PFSK-1 (cell line): ENCODE measurements around the gene GAGE12J.

Experiments used
- FOXP2 ChIP-seq: optimal IDR thresholded peaks from 2 replicates; pipeline ENCODE3; 2011; ENCODE audit warnings: borderline replicate concordance, control low read depth, inconsistent platforms; ENCODE audit not compliant: insufficient read depth; ENCODE audit errors: extremely low read length, extremely low read depth
- POLR2AphosphoS5 ChIP-seq: IDR thresholded peaks from 2 replicates; pipeline ENCODE4 v1.6.1; 2012; ENCODE audit warnings: low read depth, mild to moderate bottlenecking, control low read depth, low read length, moderate library complexity
- SIN3A ChIP-seq: IDR thresholded peaks from 2 replicates; pipeline ENCODE4 v1.6.1; 2012; ENCODE audit warnings: mild to moderate bottlenecking, low read length, moderate library complexity, borderline replicate concordance; ENCODE audit not compliant: insufficient read depth
- TAF1 ChIP-seq: IDR thresholded peaks from 2 replicates; pipeline ENCODE4 v1.6.1; 2012; ENCODE audit warnings: low read length, control low read depth, borderline replicate concordance; ENCODE audit not compliant: insufficient read depth
- TF ChIP-seq, protein P1 (sequence below), 2 experiments: IDR thresholded peaks; 2 replicates each; pipeline versions ENCODE4 v1.6.1 to v1.8.0; 2011 to 2012; ENCODE audit warnings: low read depth in 2 of 2, low read length in 2 of 2, control low read depth in 1 of 2, inconsistent platforms in 1 of 2, mild to moderate bottlenecking in 1 of 2, moderate library complexity in 1 of 2; ENCODE audit not compliant: insufficient read depth in 1 of 2

GAGE12J gene

DNA sequence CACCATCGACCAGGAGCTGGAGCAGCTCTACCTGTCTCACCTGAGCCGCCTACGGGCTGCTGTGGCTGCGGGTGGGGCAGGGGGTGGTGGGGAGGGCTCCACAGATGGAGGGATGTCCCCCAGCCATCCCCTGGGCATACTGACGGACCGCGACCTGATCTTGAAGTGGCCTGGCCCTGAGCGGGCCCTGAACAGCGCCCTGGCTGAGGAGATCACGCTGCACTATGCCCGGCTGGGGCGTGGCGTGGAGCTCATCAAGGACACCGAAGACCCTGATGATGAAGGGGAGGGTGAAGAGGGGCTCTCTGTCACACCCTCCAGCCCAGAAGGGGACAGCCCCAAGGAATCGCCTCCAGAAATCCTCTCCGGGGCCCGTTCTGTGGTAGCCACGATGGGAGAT is 35.7 kb upstream of the GAGE12J start:
- TF ChIP-seq TAF1 (no peak), SIN3A (no peak), POLR2AphosphoS5 (no peak), FOXP2 (no peak)
- TF ChIP-seq, protein P1, sequence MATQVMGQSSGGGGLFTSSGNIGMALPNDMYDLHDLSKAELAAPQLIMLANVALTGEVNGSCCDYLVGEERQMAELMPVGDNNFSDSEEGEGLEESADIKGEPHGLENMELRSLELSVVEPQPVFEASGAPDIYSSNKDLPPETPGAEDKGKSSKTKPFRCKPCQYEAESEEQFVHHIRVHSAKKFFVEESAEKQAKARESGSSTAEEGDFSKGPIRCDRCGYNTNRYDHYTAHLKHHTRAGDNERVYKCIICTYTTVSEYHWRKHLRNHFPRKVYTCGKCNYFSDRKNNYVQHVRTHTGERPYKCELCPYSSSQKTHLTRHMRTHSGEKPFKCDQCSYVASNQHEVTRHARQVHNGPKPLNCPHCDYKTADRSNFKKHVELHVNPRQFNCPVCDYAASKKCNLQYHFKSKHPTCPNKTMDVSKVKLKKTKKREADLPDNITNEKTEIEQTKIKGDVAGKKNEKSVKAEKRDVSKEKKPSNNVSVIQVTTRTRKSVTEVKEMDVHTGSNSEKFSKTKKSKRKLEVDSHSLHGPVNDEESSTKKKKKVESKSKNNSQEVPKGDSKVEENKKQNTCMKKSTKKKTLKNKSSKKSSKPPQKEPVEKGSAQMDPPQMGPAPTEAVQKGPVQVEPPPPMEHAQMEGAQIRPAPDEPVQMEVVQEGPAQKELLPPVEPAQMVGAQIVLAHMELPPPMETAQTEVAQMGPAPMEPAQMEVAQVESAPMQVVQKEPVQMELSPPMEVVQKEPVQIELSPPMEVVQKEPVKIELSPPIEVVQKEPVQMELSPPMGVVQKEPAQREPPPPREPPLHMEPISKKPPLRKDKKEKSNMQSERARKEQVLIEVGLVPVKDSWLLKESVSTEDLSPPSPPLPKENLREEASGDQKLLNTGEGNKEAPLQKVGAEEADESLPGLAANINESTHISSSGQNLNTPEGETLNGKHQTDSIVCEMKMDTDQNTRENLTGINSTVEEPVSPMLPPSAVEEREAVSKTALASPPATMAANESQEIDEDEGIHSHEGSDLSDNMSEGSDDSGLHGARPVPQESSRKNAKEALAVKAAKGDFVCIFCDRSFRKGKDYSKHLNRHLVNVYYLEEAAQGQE (IDR thresholded peaks at IDR 0.05; ENCODE audit: insufficient read depth in 1 of 2, low read depth in 2 of 2, low read length in 2 of 2), result no peak

GRCh38 chrX:49286581-49286980 is 35.3 kb upstream of the GAGE12J start:
- TF ChIP-seq, protein P1 (IDR thresholded peaks at IDR 0.05; ENCODE audit: insufficient read depth in 1 of 2, low read depth in 2 of 2, low read length in 2 of 2), result no peak
- TF ChIP-seq POLR2AphosphoS5, result no peak
- no peak for TF ChIP-seq SIN3A
- TF ChIP-seq TAF1, result no peak
- TF ChIP-seq FOXP2, result no peak

GRCh38 chrX:49287665-49288064 is 34.2 kb upstream of the GAGE12J start:
- no peak for TF ChIP-seq FOXP2
- no peak for TF ChIP-seq SIN3A
- no peak for TF ChIP-seq TAF1
- TF ChIP-seq, protein P1 (IDR thresholded peaks at IDR 0.05; ENCODE audit: insufficient read depth in 1 of 2, low read depth in 2 of 2, low read length in 2 of 2), result no peak
- no peak for TF ChIP-seq POLR2AphosphoS5

DNA sequence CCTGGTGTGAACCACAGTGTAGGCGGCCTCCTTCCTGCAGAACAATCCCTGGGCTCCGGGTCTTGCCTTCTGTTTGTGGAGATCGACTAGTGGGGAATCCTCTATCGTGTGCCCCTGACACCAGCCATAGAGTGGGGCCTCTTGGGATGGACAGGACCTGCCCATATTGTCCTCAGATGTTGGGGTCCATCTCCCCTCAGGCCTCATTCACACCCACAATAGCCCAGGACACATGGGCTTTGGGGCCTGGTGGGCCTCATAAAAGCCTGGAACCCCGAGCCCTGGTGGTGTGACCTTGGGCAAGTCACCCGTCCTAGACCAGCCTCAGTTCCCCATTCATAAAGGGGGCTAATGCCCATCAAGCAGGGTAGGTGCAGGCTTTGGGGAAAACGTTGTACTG is 31.6 kb upstream of the GAGE12J start:
- no peak for TF ChIP-seq TAF1
- no peak for TF ChIP-seq POLR2AphosphoS5
- TF ChIP-seq FOXP2, result no peak
- TF ChIP-seq SIN3A, result no peak
- TF ChIP-seq, protein P1 (IDR thresholded peaks at IDR 0.05; ENCODE audit: insufficient read depth in 1 of 2, low read depth in 2 of 2, low read length in 2 of 2), result no peak

DNA sequence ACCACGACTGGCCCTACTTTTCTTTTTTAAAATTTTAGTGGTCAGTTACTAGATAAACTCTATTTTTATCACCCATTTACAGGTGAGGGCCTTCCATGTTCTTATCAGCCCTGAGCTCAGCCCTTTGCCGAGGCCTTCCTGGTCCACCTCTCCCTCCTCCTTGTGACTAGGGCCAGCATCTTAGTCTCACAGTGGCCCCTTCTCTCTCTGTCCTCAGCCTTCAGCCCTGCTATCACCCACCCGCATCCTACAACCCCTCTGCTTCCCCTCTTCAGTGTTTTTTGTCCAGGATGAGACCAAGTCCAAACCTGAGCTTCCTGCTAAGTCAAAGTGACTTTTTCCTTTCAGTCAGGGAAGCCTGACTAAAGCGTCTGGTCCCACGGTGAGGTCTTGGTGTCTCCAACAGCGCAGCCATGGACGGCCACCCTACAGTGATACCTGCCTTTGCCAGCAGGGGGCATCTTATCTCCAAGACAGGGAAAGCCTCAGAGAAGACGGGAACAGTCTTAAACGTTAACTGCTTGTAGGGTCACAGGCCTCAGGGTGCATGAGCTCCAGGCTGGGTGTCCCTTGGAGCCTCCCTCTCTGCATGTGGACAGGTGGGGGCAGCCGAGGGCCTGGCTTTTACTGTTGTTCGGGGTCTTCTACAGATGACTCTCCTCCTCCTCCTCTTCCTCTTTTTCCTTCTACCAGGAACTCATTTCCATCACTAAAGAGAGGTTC is 30.1 kb upstream of the GAGE12J start:
- no peak for TF ChIP-seq SIN3A
- no peak for TF ChIP-seq TAF1
